SK-N-SH (cell line): ENCODE data around the gene SKI. TPM values are rescaled to one million over a fixed set of nuclear protein-coding genes. Genes with fewer than 3 reads are reported as not detected.

Experiments
- CTCF ChIA-PET: fragments of 300-600, 350-600 bp; formaldehyde crosslinking; extraction: SDS; loops from one replicate; lab custom pipeline; 2021; lab: Yijun Ruan, JAX
- POLR2A ChIA-PET: fragments of 350-600 bp; sonication (Branson Sonifier 250); formaldehyde crosslinking; extraction: SDS; loops from one replicate; lab custom pipeline; 2020; ENCODE audit warnings: antibody characterized with exemption, inconsistent platforms; lab: Yijun Ruan, JAX
- DNase-seq: peaks from one replicate; pipeline ENCODE4 v3.0.0; 2012
- H2AFZ ChIP-seq: fragments of 200-600 bp; sonication (generic); 2 replicates; pipeline ENCODE4 v1.8.1; 2016; ENCODE audit warnings: antibody characterized with exemption, mild to moderate bottlenecking, low read depth
- H3F3A ChIP-seq: fragments of 200-600 bp; sonication (generic); replicated peaks from 2 replicates; pipeline ENCODE3; 2016; ENCODE audit warnings: antibody characterized with exemption, mild to moderate bottlenecking; ENCODE audit not compliant: insufficient read depth
- H3K27ac ChIP-seq, 2 experiments: fragments of 200-500 bp in 1 of 2; fragments of 200-600 bp in 1 of 2; sonication (Bioruptor generic) in 1 of 2; sonication (generic), shearing (Covaris generic) in 1 of 2; 2 replicates each; pipeline versions ENCODE4 v1.5.1 to v1.6.1; 2014 to 2016; ENCODE audit warnings: low read depth in 2 of 2, inconsistent platforms in 1 of 2, low read length in 1 of 2, mild to moderate bottlenecking in 1 of 2, mixed read lengths in 1 of 2
- H3K27me3 ChIP-seq: fragments of 200-600 bp; sonication (generic), shearing (Covaris generic); 2 replicates; pipeline ENCODE4 v1.6.1; 2016; ENCODE audit warnings: mixed run types; ENCODE audit not compliant: insufficient read depth
- H3K36me3 ChIP-seq, 2 experiments: fragments of 200-500 bp in 1 of 2; fragments of 200-600 bp in 1 of 2; sonication (Bioruptor generic) in 1 of 2; sonication (generic) in 1 of 2; replicated peaks in 1 of 2; 2 replicates each; pipeline versions ENCODE3 to v1.5.1; 2014 to 2016; ENCODE audit warnings: low read length in 1 of 2, mild to moderate bottlenecking in 1 of 2; ENCODE audit not compliant: insufficient read depth in 2 of 2, control insufficient read depth in 1 of 2
- H3K4me1 ChIP-seq, 2 experiments: fragments of 200-500 bp in 1 of 2; fragments of 200-600 bp in 1 of 2; sonication (Bioruptor generic) in 1 of 2; sonication (generic), shearing (Covaris generic) in 1 of 2; 2 replicates each; pipeline versions ENCODE4 v1.5.1 to v1.6.1; 2014 to 2016; ENCODE audit warnings: low read depth in 1 of 2, low read length in 1 of 2, mixed run types in 1 of 2; ENCODE audit not compliant: insufficient read depth in 2 of 2, control insufficient read depth in 1 of 2
- H3K4me2 ChIP-seq: fragments of 200-600 bp; sonication (generic), shearing (Covaris generic); 2 replicates; pipeline ENCODE4 v1.6.1; 2017; ENCODE audit warnings: mixed run types
- H3K4me3 ChIP-seq, 2 experiments: fragments of 200-500 bp in 1 of 2; fragments of 200-600 bp in 1 of 2; sonication (Bioruptor generic) in 1 of 2; sonication (generic), shearing (Covaris generic) in 1 of 2; 2 replicates each; pipeline versions ENCODE4 v1.5.1 to v1.8.1; 2014 to 2016; ENCODE audit warnings: low read depth in 2 of 2, inconsistent platforms in 1 of 2, low read length in 1 of 2, mild to moderate bottlenecking in 1 of 2, mixed read lengths in 1 of 2, moderate library complexity in 1 of 2
- H3K79me2 ChIP-seq: fragments of 200-600 bp; sonication (generic); 2 replicates; pipeline ENCODE4 v1.8.1; 2017; ENCODE audit warnings: mild to moderate bottlenecking; ENCODE audit not compliant: insufficient read depth
- H3K9ac ChIP-seq: fragments of 200-600 bp; sonication (generic); 2 replicates; pipeline ENCODE4 v1.6.1; 2017; ENCODE audit warnings: mixed run types
- H3K9me2 ChIP-seq: fragments of 200-600 bp; sonication (generic); 2 replicates; pipeline ENCODE4 v1.6.1; 2017; ENCODE audit warnings: mixed run types
- H3K9me3 ChIP-seq: fragments of 200-600 bp; sonication (generic); 2 replicates; pipeline ENCODE4 v1.6.1; 2017; ENCODE audit warnings: mixed run types, mild to moderate bottlenecking, moderate library complexity
- H4K20me1 ChIP-seq: fragments of 200-600 bp; sonication (generic); 2 replicates; pipeline ENCODE4 v1.6.1; 2017; ENCODE audit warnings: mild to moderate bottlenecking, mixed run types; ENCODE audit not compliant: insufficient read depth
- CHD2 ChIP-seq: fragments of 150-350 bp; IDR thresholded peaks from 2 replicates; pipeline ENCODE4 v1.6.1; 2018; ENCODE audit warnings: low read length; ENCODE audit not compliant: partially characterized antibody
- CTCF ChIP-seq: fragments of 200-600 bp; sonication (generic); IDR thresholded peaks from 2 replicates; pipeline ENCODE4 v1.6.1; 2017; ENCODE audit warnings: antibody characterized with exemption, mild to moderate bottlenecking, moderate library complexity
- EP300 ChIP-seq, 2 experiments: IDR thresholded peaks; 2 replicates each; pipeline versions ENCODE4 v1.4.0 to v1.6.1; 2012; ENCODE audit warnings: borderline replicate concordance in 1 of 2, low read depth in 1 of 2, low read length in 1 of 2
- FOSL2 ChIP-seq: IDR thresholded peaks from 2 replicates; pipeline ENCODE4 v1.4.0; 2012; ENCODE audit warnings: low read depth, mild to moderate bottlenecking, moderate library complexity, borderline replicate concordance
- FOXJ3 ChIP-seq: sonication (generic); formaldehyde crosslinking; IDR thresholded peaks from 2 replicates; pipeline ENCODE4 v1.5.1; 2020; ENCODE audit warnings: mild to moderate bottlenecking, missing genetic modification reagents
- GABPA ChIP-seq: IDR thresholded peaks from 2 replicates; pipeline ENCODE4 v1.4.0; 2012; ENCODE audit warnings: low read depth, mild to moderate bottlenecking
- GATA2 ChIP-seq: sonication (generic); formaldehyde crosslinking; IDR thresholded peaks from 2 replicates; pipeline ENCODE4 v1.5.0; 2020; ENCODE audit warnings: mild to moderate bottlenecking, missing genetic modification reagents
- MXI1 ChIP-seq: IDR thresholded peaks from 2 replicates; pipeline ENCODE4 v1.6.1; 2012; ENCODE audit warnings: mild to moderate bottlenecking, low read depth, low read length, improper control_type of control experiment
- NFIC ChIP-seq: IDR thresholded peaks from 2 replicates; pipeline ENCODE4 v1.4.0; 2012; ENCODE audit warnings: borderline replicate concordance
- NRF1 ChIP-seq: IDR thresholded peaks from 2 replicates; pipeline ENCODE4 v1.6.1; 2012; ENCODE audit warnings: low read depth, mild to moderate bottlenecking, low read length
- POLR2AphosphoS5 ChIP-seq: IDR thresholded peaks from 2 replicates; pipeline ENCODE4 v1.6.1; 2012; ENCODE audit warnings: low read depth, low read length
- RCOR1 ChIP-seq: fragments of 150-350 bp; IDR thresholded peaks from 2 replicates; pipeline ENCODE4 v1.6.1; 2017; ENCODE audit warnings: antibody characterized with exemption, low read length
- SIN3A ChIP-seq: IDR thresholded peaks from 2 replicates; pipeline ENCODE4 v1.6.1; 2012; ENCODE audit warnings: low read depth, mild to moderate bottlenecking, low read length, moderate library complexity, borderline replicate concordance
- SMC3 ChIP-seq: IDR thresholded peaks from 2 replicates; pipeline ENCODE4 v1.6.1; 2012; ENCODE audit warnings: low read depth, low read length, improper control_type of control experiment
- TEAD4 ChIP-seq: IDR thresholded peaks from 2 replicates; pipeline ENCODE4 v1.4.0; 2012; ENCODE audit warnings: mild to moderate bottlenecking, borderline replicate concordance; ENCODE audit not compliant: insufficient read depth
- YY1 ChIP-seq: IDR thresholded peaks from 2 replicates; pipeline ENCODE4 v1.4.0; 2012; ENCODE audit warnings: low read depth, mild to moderate bottlenecking
- WGBS: methylation state at CpG from one replicate; pipeline ENCODE4 v1.1.6; 2017; ENCODE audit warnings: low lambda C conversion rate; 5-methylcytosine and 5-hydroxymethylcytosine counted together
- polyA plus RNA-seq, 3 experiments: library from polyadenylated mRNA; depleted of rRNA; stranded (reverse); fragments of >200 nt; gene quantifications; 2 replicates each; pipeline ENCODE4 v1.2.3, GENCODE V29; 2012
- TF ChIP-seq, protein P1 (sequence below): IDR thresholded peaks from 2 replicates; pipeline ENCODE4; 2012
- TF ChIP-seq, protein P2 (sequence below): IDR thresholded peaks from 2 replicates; pipeline ENCODE4 v1.4.0; 2012; ENCODE audit warnings: low read depth, borderline replicate concordance
- TF ChIP-seq, protein P3 (sequence below): fragments of 150-350 bp; IDR thresholded peaks from 2 replicates; pipeline ENCODE4 v1.6.1; 2017; ENCODE audit warnings: antibody characterized with exemption, low read length, low read depth, borderline replicate concordance

SKI gene
- polyA plus RNA-seq, 1 of the 3 experiments (the other 2 are of a cell fraction), result 7.2 TPM

- TF ChIP-seq, protein P1, sequence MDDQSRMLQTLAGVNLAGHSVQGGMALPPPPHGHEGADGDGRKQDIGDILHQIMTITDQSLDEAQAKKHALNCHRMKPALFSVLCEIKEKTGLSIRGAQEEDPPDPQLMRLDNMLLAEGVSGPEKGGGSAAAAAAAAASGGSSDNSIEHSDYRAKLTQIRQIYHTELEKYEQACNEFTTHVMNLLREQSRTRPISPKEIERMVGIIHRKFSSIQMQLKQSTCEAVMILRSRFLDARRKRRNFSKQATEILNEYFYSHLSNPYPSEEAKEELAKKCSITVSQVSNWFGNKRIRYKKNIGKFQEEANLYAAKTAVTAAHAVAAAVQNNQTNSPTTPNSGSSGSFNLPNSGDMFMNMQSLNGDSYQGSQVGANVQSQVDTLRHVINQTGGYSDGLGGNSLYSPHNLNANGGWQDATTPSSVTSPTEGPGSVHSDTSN, result no peak
- TF ChIP-seq, protein P2, sequence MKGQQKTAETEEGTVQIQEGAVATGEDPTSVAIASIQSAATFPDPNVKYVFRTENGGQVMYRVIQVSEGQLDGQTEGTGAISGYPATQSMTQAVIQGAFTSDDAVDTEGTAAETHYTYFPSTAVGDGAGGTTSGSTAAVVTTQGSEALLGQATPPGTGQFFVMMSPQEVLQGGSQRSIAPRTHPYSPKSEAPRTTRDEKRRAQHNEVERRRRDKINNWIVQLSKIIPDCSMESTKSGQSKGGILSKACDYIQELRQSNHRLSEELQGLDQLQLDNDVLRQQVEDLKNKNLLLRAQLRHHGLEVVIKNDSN, result no peak
Observed at GRCh38 chr1:2221271-2221670, 6.8 kb upstream of the SKI start (continued).

DNA sequence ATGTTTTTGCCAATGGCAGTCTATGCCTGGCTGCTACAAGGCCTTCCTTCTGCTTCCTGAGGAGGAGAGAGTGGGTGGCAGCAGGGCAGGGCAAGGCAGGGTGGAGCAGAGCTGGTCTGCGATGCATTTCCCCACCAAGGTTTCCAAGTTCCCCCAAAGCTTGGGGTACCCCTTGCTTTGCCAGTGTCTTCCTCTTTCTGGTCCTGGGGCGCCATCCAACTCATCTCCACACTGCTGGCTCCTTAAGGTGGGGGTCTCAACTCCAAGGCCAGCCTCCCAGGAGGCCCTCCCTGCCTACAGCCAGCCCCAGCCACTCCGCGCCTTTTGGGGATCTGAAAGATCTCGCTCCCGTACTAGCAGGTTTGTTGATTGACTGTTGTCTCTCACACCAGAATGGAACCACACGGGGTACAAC, 3.9 kb upstream of the SKI start:
- H3F3A ChIP-seq, result no peaks in the 10 kb centered on the region
- H2AFZ ChIP-seq, result no peak overlapping the region
- no peak for DNase-seq
- no peaks in the 10 kb centered on the region for H3K27me3 ChIP-seq
- ChIA-PET CTCF (interaction anchor here (1.1 to 1.5 kb wide), 2 partner anchors 29 to 91 kb away, joined by 3 to 7 read pairs; partner anchors contain the start of gene FAAP20), POLR2A (no interaction called here)
- no peak overlapping the region for H3K4me3 ChIP-seq
- no peaks in the 10 kb centered on the region for H3K9me3 ChIP-seq
- peaks cover 0 to 6% of the 10 kb centered on the region in 2 experiments; a peak in 1 of 4 replicates for H3K4me1 ChIP-seq
- H3K9me2 ChIP-seq, result no peaks in the 10 kb centered on the region
- peaks cover 9% of the 10 kb centered on the region for H3K79me2 ChIP-seq
- 96% methylated on average over 7 of the region's 7 CpGs for WGBS
- peaks cover 4% of the 10 kb centered on the region for H4K20me1 ChIP-seq
- no peak overlapping the region for H3K4me2 ChIP-seq
- H3K9ac ChIP-seq, result no peak overlapping the region
- TF ChIP-seq GABPA (no peak), YY1 (no peak)
- no peak overlapping the region for H3K27ac ChIP-seq
- no peaks in the 10 kb centered on the region for H3K36me3 ChIP-seq

- Histone ChIP-seq H3K27ac (no peak overlapping the region), H3K4me1 (peaks cover 0 to 11% of the 10 kb centered on the region in 2 experiments; a peak in 1 of 4 replicates), H3K27me3 (no peaks in the 10 kb centered on the region), H3K36me3 (no peaks in the 10 kb centered on the region), H3K9me2 (no peaks in the 10 kb centered on the region), H3K4me2 (no peak overlapping the region), H2AFZ (no peak overlapping the region), H3K9me3 (no peaks in the 10 kb centered on the region), H3F3A (no peaks in the 10 kb centered on the region), H3K79me2 (peaks cover 16% of the 10 kb centered on the region), H3K4me3 (no peak overlapping the region), H3K9ac (no peak overlapping the region), H4K20me1 (peaks cover 11% of the 10 kb centered on the region)
- 85% methylated on average over 7 of the region's 18 CpGs for WGBS
- POLR2A ChIA-PET, result interaction anchor here (0.6 kb wide), 1 partner anchor 85 kb away, joined by 4 read pairs; no protein-coding TSS in a partner anchor
- no peak for DNase-seq
- CTCF ChIA-PET, result interaction anchor here (1.5 kb wide), 1 partner anchor 30 kb away, joined by 7 read pairs; the partner anchor contains the start of gene FAAP20
- TF ChIP-seq GATA2 (CRISPR knock-in tag), result no peak
- TF ChIP-seq POLR2AphosphoS5, result no peak
- TF ChIP-seq NFIC, result no peak
- no peak for TF ChIP-seq EP300 (IDR thresholded peaks at IDR 0.05; ENCODE audit: borderline replicate concordance in 1 of 2, low read depth in 1 of 2, low read length in 1 of 2)
- no peak for TF ChIP-seq SIN3A
- no peak for TF ChIP-seq FOXJ3 (CRISPR knock-in tag)
- no peak for TF ChIP-seq NRF1
- no peak for TF ChIP-seq FOSL2
- no peak for TF ChIP-seq MXI1
- TF ChIP-seq CTCF, result no peak
- no peak for TF ChIP-seq GABPA
- TF ChIP-seq, protein P2, result no peak
- no peak for TF ChIP-seq CHD2
- TF ChIP-seq, protein P3, sequence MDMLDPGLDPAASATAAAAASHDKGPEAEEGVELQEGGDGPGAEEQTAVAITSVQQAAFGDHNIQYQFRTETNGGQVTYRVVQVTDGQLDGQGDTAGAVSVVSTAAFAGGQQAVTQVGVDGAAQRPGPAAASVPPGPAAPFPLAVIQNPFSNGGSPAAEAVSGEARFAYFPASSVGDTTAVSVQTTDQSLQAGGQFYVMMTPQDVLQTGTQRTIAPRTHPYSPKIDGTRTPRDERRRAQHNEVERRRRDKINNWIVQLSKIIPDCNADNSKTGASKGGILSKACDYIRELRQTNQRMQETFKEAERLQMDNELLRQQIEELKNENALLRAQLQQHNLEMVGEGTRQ, result no peak
- no peak for TF ChIP-seq RCOR1
- TF ChIP-seq SMC3, result no peak
- TF ChIP-seq TEAD4, result no peak
Observed at GRCh38 chr1:2224631-2225428, 3.3 kb upstream of the SKI start.
